GM18526 (cell line): ENCODE data around the gene SLC13A5.

Experiments
- POLR2A ChIP-seq: IDR thresholded peaks from 3 replicates; pipeline ENCODE4 v1.6.1; 2011; ENCODE audit not compliant: insufficient read length; ENCODE audit errors: extremely low read depth

SLC13A5 gene

DNA sequence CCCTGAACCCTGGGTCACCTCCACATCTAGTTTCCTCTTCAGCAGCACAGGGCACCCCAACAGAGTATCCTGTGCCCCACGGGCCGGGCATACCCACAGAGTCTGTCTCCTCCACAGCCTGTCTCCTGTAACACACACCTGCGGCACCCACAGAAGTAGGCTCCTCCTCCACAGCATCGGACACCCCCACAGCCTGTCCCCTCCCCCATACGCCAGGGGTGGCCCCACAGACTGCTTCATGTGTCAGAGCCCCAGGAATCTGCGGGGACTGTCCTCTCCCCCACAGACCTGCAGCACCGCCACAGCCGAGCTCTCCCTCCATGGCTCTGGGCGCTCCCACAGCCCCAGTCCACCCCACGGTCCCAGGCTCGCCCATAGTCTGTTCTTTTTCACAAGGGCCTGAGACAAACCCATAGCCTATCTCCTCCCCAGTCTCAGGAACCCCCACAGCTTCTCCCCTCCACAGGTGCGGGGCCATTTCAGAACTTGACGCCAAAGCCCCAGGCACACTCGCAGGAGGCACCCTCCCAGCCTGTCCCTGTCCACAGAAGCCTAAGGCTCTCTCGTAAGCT, 74.1 kb downstream of the SLC13A5 start:
- TF ChIP-seq POLR2A: no peak

DNA sequence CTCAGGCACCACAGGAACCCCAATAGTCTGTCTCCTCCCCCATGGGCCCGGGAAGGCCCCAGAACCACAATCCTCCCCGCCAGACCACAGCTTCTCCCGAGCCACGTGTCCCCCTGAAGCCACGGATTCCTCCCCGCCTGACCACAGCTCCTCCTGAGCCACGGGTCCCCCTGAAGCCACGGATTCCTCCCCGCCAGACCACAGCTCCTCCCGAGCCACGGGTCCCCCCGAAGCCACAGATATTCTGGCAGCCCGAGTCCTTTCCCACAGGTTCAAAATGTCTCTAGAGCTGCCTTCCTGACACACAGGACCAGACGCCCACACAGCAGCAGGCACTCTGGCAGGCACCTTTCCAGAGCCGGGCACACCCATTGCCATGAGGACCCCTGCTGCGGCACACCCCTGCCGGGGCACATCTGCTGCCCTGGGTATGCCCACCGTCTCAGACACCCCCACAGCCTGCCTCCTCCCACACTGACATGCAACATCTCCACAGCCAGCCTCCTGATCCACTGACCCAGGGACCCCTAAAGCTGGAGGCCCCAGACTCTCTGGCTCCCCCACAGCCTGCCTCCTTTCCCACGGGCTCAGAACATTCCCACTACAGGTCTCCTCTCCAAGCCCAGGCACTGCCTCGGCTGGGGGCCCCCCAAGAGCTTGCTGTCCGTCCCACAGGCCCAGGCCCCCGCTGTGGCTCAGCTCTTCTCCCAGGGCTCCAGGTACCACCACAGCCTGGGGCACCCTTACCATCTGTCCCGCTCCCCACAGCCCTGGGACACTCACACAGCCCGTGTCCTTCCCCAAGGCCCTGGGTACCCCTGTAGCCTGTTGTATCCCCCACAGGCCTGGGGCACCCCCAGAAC, 74.9 kb downstream of the SLC13A5 start:
- TF ChIP-seq POLR2A: no peak

DNA sequence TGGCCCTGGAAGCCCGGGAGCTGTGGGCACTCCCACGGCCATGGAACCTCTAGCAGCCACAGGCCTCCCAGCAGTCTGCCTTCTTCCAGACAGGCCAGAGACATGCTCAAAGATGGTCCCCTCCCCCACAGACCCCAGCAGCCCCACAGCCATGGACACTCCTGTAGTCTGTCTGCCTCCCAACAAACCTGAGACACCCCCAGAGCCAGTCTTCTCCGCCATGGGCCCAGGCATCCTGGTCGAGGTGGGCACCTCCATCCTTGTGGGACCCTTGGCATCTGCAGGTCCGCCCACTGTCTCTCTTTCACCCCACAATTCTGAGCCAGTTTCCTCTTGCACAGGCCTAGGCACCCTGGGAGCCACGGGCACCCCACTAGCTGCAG, 75.7 kb downstream of the SLC13A5 start:
- TF ChIP-seq POLR2A: no peak

DNA sequence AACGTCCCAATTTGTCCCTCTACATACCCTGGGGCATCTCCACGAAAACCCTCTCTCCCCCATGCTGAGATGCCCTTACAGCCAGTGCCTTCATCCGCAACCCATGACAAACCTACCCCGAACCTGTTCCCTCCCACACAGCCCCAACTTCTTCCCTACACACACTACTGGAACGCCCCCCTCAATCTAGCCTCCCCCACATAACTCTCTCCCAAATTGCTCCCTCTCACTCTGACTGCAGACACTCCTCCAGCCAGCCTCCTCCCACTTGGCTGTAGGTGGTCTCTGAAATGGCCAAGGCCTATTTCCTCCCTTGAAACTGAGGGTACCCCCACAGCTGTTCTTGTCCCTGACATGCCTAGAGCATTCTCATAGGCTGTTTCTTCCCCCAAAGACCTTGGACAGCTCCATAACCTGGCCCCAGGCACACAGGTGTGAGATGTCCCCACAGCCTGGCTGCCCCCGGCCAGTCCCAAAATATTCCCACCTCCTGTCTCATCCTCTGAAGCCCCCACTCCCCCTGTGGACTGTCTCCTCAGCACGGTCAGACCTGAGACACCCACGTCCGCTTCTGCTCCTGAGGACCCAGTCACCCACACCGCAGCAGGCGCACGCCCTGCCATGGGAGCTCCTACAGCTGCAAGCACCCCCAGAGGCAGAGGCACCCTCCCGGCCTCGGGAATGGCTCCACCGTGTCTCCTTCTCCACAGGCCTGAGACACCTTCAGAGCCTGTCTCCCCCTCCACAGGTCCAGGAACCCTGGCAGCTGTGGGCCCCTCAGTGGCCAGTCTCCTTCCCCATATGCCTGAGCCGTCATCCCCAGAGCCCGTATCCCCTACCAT, 76.3 kb downstream of the SLC13A5 start:
- TF ChIP-seq POLR2A: no peak

DNA sequence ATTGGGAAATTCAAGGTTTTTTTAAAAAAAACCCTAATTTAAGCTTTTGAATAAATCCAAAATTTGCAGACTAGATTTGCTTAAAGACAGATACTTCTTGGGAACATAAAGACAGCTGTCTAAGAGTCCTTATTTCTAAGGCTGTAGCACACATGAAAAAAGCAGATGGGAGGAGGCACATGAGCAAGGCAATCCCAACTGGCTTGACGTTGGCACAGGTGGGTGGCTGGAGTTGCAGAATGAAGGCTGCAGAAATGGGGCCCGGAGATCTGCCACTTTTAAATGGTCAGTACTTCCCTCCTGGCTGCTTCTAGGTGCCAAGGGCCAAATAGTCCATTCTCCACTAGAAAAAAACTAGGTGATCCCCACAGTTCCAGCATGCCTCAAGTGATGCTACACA, 77.1 kb downstream of the SLC13A5 start:
- TF ChIP-seq POLR2A: no peak
